ENCODE measurements around the gene RNF126.

Gene RNF126

DNA sequence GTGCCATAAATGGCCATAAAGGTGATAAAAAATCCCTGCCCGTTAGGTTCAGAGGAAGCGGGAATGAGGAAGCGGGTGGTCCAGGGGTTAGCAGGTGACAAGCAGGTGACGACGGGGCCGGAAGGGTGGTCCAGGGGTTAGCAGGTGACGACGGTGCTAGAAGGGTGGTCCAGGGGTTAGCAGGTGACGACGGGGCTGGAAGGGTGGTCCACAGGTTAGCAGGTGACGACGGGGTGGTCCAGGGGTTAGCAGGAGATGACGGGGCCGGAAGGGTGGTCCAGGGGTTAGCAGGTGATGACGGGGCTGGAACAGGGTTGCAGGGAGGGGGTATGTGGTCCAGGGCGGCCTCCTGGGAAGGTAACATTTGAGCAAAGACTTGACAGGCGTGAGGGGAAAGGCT, 26.0 kb upstream of the RNF126 start:
- TF ChIP-seq, protein P1, sequence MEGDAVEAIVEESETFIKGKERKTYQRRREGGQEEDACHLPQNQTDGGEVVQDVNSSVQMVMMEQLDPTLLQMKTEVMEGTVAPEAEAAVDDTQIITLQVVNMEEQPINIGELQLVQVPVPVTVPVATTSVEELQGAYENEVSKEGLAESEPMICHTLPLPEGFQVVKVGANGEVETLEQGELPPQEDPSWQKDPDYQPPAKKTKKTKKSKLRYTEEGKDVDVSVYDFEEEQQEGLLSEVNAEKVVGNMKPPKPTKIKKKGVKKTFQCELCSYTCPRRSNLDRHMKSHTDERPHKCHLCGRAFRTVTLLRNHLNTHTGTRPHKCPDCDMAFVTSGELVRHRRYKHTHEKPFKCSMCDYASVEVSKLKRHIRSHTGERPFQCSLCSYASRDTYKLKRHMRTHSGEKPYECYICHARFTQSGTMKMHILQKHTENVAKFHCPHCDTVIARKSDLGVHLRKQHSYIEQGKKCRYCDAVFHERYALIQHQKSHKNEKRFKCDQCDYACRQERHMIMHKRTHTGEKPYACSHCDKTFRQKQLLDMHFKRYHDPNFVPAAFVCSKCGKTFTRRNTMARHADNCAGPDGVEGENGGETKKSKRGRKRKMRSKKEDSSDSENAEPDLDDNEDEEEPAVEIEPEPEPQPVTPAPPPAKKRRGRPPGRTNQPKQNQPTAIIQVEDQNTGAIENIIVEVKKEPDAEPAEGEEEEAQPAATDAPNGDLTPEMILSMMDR (conservative IDR thresholded peaks at IDR 0.05): no peak
- no peak for TF ChIP-seq ZFX (IDR thresholded peaks at IDR 0.05)
- H3K27ac ChIP-seq: no peak overlapping the region

DNA sequence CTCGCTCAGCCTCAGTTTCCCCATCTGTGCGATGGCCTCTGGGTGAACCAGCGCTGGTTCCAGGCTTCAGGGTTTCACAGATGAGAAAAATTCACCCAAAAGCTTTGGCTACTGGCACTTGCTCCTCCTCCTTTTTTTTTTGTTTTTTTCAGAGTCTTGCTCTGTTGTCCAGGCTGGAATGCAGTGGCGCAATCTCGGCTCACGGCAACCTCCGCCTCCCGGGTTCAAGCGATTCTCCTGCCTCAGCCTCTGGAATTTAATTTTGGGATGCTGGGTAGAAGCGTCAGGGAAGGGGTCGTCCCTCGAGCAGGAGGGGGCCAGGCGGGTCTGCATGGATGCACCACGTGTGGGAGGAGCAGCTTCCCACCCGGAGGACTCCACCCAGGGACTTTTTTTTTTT, 25.2 kb upstream of the RNF126 start:
- TF ChIP-seq, protein P1 (conservative IDR thresholded peaks at IDR 0.05): no peak
- no peak for TF ChIP-seq ZFX (IDR thresholded peaks at IDR 0.05)

DNA sequence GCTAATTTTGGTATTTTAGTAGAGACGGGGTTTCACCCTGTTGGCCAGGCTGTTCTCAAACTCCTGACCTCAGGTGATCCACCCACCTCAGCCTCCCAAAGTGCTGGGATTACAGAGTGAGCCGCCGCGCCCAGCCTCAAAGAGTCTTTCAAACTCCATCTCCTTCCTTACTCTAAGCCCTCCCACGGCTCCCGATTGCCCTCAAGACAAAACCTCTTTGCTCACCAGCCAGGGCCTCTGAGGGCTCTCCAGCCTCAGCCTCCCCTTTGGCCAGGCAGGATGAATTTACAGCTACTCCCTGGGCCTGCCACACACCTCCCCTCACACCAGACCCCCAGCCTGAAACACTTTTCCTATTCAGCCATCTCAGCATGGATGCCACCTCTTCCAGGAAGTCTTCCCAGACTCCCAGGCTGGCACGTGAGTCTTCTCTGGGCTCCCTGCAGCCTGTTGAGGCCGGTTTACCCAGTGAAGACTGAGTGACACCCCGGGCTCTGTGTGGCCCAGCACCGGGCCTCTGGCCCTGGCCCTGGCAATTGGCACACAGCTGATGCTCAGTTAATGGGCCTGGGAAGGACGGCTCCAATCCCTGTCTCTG, 24.7 kb upstream of the RNF126 start:
- H3K27ac ChIP-seq: no peak overlapping the region
- TF ChIP-seq, protein P1 (conservative IDR thresholded peaks at IDR 0.05): no peak
- TF ChIP-seq ZFX (IDR thresholded peaks at IDR 0.05): no peak

More for the DNA sequence above, 25.2 kb upstream of the RNF126 start:
- no peak overlapping the region for H3K27ac ChIP-seq

DNA sequence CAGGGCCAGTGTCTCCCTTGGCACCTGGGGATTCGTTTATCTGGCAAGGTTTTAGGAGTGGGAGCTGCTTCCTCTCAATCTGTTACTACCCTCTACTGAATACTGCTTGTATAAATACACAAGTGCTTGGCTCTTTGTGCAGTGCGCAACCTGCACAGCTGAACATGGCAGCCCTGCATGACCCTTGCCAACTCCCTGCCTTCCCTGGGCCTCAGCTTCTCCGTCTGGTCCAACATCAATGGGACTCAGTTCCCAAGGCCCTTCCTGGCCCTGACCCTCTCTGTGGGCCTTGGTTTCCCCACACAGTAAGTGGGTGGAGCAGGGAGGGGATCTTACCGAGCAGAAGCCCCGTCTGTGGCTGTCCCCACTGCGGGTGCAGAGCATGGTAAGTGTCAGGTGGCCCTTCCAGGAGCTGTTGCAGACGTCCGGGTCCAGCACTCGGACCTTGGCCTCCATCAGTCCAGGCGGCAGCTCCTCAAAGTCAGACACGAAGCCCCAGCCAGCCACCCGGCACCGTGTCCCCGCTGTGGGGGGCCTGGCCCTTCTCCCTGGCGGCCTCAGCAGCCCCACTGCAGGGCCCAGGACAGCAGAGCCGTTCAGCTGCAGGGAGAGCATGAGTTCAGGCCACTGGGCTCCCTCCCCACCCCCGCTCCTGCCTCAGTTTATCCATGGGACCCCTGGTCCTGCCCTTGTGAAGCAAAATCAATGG, 23.7 kb upstream of the RNF126 start:
- H3K27ac ChIP-seq: no peak overlapping the region
- TF ChIP-seq ZFX (IDR thresholded peaks at IDR 0.05): no peak
- TF ChIP-seq, protein P1 (conservative IDR thresholded peaks at IDR 0.05): no peak

DNA sequence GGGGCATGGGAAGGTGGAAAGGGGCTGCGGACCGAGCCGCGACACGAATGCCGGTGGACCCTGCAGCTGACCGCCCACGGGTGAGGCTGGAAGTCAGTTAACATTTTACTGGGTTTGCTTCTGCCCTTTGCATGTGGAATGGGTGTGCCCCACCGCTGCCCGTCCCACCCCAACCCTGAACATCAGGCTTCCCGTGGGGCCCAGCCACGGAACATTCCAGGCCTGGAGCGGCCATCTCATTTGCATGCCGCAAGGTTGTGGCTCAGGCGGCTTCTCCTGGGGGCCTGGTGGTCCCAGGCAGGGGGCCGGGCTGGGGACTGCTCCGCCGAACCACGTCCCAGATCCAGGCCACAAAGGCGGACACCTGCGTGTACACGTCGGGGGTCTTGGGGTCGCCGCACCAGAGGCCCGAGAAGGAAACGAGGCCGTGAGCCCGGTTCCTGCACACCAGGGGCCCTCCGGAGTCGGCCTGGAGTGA, 22.5 kb upstream of the RNF126 start:
- TF ChIP-seq, protein P1 (conservative IDR thresholded peaks at IDR 0.05): no peak
- no peak for TF ChIP-seq ZFX (IDR thresholded peaks at IDR 0.05)
- no peak overlapping the region for H3K27ac ChIP-seq

DNA sequence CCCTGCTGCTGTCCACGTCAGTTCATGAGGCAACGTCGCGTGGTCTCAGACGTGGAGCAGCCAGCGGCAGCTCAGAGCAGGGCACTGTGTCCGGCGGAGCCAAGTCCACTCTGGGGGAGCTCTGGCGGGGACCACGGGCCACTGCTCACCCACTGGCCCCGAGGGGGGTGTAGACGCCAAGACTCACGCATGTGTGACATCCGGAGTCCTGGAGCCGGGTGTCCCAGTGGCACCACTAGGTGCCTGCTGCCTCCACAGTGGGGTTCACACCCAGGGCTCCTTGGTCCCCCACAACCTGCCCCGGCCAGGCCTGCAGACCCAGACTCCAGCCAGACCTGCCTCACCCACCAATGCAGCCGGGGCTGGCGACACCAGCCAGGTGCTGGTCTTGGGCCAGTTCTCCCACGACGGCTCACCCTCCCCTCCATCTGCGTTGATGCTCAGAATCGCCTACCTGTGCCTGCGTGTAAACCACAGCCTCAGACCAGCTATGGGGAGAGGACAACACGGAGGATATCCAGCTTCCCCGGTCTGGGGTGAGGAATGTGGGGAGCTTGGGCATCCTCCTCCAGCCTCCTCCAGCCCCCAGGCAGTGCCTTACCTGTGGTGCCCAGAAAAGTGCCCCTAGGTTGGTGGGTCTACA, 19.8 kb upstream of the RNF126 start:
- TF ChIP-seq, protein P1 (conservative IDR thresholded peaks at IDR 0.05): no peak
- no peak for TF ChIP-seq ZFX (IDR thresholded peaks at IDR 0.05)
- no peak overlapping the region for H3K27ac ChIP-seq

All from C4-2B (cell line).